DND-41 (cell line): ENCODE results near the gene LRRC57.

Experiments
- EZH2 ChIP-seq: IDR thresholded peaks from 3 replicates; pipeline ENCODE4 v1.6.1; 2012; ENCODE audit warnings: borderline replicate concordance, low read depth, mild to moderate bottlenecking, moderate library complexity, low read length, inconsistent platforms; ENCODE audit not compliant: severe bottlenecking
- TF ChIP-seq, protein P1 (sequence below): IDR thresholded peaks from 2 replicates; pipeline ENCODE4 v1.5.1; 2012; ENCODE audit warnings: borderline replicate concordance, low read length, moderate library complexity, mild to moderate bottlenecking; ENCODE audit not compliant: poor library complexity, severe bottlenecking; ENCODE audit errors: extremely low read depth

DNA sequence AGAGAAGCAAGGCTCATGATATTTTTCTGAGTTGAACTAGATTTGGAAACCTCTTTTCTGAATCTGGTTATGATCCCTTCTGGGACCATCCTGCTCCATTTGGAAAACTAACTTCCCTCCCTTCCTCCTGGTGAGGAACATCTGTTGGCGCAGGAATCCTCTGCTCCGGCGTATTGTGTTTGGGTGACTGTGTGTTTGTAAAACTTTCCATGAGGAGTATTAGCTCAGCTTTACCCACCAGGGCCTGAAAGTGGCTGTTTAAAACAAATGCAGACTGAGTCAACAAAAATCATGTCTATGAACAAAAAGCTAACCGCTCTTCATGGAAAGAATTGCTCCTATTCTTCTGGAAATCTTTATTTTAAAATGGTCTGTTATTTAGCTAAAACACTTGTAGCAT lies 44.5 kb upstream of the LRRC57 start:
- TF ChIP-seq, protein P1, sequence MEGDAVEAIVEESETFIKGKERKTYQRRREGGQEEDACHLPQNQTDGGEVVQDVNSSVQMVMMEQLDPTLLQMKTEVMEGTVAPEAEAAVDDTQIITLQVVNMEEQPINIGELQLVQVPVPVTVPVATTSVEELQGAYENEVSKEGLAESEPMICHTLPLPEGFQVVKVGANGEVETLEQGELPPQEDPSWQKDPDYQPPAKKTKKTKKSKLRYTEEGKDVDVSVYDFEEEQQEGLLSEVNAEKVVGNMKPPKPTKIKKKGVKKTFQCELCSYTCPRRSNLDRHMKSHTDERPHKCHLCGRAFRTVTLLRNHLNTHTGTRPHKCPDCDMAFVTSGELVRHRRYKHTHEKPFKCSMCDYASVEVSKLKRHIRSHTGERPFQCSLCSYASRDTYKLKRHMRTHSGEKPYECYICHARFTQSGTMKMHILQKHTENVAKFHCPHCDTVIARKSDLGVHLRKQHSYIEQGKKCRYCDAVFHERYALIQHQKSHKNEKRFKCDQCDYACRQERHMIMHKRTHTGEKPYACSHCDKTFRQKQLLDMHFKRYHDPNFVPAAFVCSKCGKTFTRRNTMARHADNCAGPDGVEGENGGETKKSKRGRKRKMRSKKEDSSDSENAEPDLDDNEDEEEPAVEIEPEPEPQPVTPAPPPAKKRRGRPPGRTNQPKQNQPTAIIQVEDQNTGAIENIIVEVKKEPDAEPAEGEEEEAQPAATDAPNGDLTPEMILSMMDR, result no peak
- TF ChIP-seq EZH2, result no peak
